ENCODE results near the gene NBEAL2.

DNA sequence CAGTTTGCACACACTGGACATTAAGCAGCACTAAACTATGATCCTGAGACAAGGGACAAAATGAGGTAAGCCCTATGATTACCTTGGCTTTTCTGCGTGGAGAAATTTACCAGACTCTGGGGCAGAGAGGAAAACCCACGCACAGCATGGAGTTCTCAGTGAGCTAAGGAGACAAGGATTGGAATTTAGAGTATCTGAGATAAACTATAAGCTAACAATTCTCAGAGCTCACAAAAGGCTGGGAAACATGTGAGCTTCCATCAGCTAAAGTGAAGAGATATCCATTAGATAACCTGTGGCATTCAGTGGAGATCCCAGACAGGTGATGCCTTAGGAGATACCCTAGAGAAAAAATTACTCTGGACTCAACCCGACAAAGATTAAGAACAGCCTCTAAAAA lies 48.7 kb downstream of the NBEAL2 start:
- TF ChIP-seq CTCF (conservative IDR thresholded peaks at IDR 0.05; ENCODE audit: low read depth, low read length) (no peak), EZH2 (IDR thresholded peaks at IDR 0.05; ENCODE audit: low read length, unreplicated experiment) (no peak)

All from PC-3 (cell line).